Fibroblast of skin of left quadriceps (primary cell): Measurements from ENCODE around the gene DNAJC21.
"Not testable (repeated sequence)": the region's sequence is repeated elsewhere in the genome, so short reads cannot be mapped to it uniquely, and the experiment has no call there.

ENCODE experiments used
- DNase-seq, 2 experiments: peaks; one replicate each; pipeline ENCODE4 v3.0.0-alpha.2; 2013; ENCODE audit warnings: low read depth in 2 of 2

Gene DNAJC21

DNA sequence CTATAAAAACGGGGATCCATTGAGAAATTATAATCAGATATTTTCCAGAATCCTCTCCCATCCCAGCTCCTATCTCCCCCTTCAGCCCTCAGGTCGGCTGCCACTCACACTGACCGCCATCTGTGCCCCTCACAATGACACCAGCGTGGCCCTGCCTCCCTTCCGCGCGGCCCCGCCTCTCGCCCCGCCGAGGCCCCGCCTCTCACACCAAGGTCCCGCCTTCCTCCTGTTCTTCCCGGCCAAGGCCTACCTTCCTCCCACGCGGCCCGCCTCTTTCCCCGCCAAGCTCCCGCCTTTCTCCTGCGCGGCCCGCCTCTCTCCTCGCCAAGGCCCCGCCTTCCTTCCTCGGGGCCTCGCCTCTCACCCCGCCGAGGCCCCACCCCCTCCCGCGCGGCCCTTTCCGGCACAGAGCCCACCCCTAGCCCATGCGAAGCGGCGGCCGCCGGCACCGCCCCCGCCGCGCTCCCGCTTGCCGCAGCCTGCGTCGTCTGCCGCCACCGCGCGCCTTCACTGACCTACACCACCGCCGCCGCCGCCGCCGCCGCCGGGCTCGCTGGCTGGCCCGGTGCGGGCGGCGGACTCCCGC, at the start of gene DNAJC21:
Gene DNAJC21 (plus strand): TSS at position 426 of the 586 bp plus-strand sequence. CDS start 261 bp downstream, outside the sequence.
- peak; percentile 93 to 94 for DNase-seq

DNA sequence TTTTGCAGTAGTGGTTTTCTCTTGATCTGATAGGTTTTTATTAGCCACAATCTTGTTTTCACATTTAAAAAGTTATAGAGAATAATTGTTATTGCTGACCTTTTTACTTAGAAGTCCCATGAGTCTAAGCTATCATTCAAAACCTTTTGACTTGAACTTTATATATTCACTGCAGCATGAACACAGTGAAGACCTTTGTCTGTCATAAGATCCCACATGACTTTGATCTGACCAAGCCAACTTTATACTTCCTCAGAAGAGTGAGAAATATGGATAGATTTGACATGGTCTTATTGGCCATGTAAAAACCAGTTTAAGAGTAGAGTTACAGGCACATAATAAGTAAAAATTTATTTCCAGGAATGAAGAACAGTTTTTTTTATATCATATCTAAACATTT, 48.1 kb upstream of the DNAJC21 start:
- DNase-seq, result no peak

DNA sequence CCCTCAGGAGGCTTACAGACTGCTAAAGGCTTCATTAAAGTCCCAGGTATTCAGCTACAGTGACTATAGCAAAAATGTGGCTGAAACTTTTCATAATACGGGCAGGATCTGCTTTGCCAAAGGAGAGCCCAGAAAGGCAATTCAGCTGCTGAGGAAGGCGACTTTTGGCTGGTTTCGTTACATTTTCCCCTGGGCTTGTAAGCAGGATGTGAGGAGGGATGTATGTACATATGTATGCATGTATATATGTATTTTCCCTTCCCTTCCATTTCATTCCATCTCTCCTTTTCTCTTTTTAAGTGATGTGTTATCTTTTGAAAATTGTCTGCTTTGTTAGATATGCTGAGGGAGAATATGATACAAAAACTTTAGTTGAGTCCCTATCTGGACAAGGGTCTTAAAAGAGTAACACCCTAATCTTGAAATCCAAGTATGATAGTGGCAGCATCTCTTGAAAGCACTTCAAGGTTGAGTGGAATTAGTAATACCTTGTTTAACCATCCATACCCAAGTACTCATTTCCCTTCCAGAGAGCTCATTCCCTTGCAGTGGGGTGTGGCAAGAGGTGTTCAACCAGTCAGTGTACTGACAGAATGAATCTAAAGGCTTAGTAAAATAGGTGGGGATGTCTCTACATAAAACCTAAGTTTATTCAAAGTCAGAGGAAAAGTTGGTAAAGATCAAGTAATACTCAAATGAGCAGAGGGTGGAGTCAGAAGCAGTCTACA, 42.8 kb upstream of the DNAJC21 start:
- DNase-seq, result no peak

DNA sequence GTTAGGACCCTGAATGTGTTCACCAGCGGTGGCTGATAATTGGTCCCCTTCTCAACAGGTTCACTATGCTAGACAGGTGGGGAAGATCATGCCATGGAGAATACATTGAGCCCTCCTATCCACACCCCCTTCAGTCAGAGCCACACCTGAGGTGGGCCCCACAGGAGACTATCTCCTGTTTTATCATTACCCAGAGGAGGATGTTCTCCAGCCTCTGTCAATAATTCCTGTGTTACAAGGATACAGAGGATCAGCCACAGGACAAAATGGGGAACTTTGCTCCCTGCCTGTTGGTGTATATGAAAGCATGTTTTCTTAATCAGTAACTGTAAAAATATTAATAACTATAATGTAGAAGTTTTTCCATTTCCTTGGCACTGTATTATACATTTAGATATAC, 40.0 kb upstream of the DNAJC21 start:
- no peak for DNase-seq

DNA sequence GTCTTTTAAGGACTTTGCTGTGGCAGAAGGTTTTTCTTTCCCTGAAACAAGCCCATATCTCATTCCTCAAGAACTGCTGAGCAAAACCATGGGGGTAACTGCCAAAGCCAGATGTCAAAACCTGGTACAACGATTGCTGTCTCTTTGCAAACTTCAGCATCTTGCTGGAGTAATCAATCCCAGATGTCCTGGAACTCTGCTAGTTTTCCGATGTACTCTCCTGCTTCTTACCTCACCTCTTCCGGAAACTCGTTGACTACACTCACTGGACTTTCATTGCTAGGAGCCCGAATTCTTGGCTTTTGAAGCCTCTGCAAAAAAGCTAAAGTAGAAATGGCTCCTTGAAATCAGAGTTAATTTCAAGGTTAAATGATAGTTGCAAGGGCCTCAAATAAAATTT, 37.4 kb upstream of the DNAJC21 start:
- DNase-seq, result peak; percentile 95

DNA sequence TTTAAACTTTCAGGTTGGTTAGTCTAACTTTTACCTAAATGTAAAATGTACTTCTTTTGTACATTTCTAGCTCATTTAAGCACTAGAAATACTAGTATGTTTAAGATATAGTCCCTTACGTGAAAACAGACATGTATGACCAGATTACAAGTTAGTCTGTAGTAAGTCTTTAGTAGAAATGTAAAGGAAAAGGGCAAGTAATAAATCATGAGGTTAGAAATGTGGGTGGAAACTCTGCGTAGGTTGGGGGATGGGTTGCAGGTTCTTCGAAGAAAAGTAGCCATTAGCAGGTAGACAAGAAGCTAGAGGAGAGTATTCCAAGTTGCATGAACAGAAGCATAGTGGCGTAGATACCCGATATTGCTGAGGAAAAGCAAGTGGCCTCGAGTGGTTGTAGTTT, 36.9 kb upstream of the DNAJC21 start:
- no peak for DNase-seq

DNA sequence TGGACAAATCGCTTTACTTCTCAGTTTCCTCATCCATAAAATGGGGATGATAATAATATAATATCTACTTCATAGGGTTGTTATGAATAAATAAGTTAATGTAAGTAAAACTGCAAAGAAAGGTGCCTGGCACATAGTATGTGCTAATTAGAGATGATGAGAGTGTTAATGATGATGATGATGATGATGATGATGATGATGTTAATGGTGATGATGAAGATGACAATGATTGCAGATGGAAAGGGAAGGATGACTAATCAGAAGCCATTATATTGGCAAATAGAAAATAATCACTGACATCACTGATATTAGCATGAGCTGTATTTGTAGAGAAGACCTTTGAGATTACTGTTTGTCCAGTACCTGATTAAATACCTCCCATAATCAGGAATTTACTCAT, 34.6 kb upstream of the DNAJC21 start:
- DNase-seq, result no peak

DNA sequence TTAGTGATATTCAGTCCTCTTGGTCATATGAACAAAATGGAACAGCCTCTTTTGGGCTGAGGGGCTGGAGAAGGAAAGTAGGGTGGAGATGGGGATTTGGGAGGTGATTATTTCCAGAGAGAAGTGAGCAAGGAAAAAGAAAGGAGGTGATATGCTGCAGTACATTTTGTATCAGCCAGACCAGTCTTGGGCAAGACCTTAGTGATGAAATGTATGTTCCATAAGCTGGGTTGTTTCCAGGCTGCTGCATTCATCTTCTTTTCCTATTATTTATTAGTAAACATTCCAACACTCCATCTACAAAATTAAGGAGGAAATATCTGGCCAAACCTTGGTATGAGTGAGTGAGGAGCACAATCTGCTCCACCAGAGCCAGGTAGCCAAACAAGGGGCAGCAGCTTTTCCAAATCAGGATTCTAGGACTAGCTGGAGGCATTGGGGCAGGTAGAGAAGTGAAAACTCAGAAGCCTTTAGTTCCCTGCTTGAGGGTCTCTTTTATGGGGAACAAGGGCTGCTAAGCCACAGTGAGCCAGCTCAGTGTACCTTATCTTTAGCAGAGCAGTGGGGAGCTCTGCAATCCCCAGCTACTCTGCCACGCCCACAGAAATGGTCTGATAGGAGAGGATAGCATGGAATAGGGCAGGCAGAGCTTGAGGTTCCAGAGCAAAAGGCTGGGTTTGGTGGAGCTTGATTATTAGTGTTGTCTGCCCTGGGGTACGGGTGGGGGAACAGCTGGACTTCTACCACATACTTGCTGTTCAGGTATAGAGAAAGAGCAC, 33.5 kb upstream of the DNAJC21 start:
- DNase-seq, result no peak

DNA sequence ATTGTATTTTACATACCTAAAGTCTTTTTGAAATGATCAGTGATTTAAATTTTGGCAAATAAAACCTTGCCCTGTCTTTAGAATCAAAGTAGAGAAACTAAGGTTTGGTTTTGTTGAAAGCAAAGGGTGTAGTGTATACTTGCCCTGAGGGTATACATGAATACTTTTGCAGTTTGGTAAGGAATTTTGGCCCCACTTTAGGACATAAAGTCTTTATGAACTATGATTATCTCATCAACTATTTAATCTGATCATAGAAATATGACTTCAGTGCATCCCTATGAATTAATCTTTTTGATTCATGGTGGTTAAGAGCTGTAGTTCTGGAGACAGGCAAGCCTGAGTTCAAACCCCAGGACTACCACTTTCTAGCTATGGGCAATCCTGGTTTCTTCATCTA, 31.7 kb upstream of the DNAJC21 start:
- no peak for DNase-seq

DNA sequence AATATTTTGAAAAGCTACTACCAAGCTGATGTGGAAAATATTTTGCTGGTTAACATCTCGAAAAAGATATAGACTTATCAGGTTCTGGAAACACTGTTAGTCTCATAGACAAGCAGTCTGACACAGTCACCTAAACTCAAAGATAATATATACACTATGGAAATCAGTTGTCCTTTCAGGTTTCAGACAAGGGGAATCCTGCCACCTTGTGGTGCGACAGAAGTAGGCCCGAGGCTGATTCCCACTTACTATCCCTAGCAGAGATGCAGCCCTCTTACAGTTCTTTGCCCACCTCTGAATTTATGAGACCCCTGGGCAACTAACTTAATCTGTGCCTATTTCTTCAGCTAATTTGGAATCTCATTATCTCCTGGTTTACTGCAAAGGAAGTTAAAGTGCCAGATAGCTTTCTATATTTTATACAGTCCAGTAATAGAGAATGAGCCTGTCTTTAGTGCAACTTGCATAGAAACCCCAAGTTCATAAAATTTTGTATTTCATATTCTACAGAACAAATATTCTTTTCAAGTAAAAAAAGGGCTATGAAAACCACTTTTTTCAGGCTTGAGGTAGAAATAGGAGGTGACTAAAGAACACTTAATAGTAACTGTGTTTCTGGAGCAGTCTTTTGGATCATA, 31.0 kb upstream of the DNAJC21 start:
- peak; percentile 46 to 54 for DNase-seq

DNA sequence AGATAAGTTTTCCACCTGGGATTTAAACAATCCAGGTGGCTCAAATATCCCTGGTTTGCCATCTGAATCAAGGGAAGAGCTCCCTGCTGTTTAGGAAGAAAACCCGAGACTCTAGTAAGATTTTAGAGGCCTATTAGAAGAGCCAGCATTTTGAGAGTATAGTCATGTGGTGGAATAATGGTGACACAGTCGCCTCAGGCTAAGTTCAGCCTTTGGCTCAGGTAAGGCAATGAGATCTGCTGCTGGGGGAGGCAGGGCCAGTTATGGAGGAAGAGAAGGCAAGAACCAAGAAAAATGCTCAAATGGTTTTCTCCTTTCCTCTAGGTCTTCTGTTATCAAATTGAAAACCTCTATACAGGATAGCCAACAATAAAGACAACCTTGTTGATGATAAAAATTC, 30.3 kb upstream of the DNAJC21 start:
- no peak for DNase-seq

DNA sequence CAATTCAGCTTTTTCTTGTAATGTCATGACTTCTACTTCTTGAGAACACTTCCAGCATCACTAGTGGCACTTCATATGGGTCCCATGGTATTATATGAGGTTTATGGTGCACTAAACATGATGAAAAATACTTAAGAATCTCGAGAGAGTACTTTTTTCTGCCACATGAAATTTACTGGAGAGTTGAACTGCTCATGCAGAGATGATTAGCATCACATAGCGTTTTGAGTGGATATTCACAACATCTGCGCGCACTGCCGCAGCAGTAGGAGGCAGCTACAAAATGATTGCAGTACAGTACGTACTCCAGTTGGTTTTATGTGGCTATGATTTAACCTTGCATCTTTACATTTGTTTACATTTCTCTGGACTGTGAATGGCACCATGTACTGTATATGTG, 28.7 kb upstream of the DNAJC21 start:
- no peak for DNase-seq

DNA sequence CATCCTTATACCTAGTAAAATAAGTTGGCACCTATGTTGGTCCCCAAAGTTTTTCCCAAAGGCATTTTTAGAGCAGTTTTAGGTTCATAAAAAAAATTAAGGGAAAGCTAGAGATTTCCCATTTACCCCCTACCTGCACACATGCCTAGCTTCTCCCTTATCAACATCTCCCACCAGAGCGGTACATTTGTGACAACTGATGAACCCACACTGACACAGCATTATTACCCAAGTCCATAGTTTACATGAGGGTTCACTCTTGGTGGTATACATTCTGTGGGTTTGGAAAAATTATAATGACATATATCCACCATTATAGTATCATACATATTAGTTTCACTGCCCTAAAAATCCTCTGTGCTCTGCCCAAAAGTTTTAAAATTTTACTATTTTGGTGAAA, 26.1 kb upstream of the DNAJC21 start:
- no peak for DNase-seq

DNA sequence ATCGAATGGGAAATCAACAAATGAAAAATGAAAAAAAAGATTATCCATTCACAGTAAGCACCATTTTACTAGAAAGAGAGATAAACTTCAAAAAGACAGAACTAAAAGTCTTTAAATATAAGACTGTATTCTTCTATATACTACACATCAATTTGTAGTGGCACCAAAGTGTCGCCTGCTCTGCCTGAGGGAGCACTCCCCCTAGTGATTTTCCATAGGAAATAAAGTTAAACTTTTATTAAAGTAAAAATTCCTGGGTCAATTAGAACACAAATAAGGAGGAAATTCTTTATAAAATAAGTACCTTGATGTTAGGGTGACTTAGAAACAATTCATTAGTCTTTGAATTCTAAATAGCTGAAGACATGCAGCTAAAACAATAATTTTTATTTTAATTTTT, 23.8 kb upstream of the DNAJC21 start:
- DNase-seq, result no peak

DNA sequence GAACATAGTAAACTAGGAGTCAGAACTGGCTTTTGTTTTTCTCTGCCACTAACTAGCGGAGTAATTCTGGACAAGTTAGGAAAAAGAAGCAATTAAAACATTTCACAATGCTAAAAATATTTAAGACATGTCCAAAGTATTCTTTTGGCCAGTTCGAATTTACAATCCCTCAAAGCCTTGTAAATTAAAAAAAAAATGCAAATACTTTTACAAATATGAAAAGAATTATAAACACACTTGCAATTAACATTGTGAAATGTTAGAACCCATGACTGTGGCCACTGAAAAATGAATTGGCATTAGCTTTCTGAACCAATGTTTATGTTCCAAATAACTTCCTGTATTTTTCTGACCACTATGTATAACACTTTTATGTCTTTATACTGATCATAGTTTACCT, 16.3 kb upstream of the DNAJC21 start:
- DNase-seq, result no peak

DNA sequence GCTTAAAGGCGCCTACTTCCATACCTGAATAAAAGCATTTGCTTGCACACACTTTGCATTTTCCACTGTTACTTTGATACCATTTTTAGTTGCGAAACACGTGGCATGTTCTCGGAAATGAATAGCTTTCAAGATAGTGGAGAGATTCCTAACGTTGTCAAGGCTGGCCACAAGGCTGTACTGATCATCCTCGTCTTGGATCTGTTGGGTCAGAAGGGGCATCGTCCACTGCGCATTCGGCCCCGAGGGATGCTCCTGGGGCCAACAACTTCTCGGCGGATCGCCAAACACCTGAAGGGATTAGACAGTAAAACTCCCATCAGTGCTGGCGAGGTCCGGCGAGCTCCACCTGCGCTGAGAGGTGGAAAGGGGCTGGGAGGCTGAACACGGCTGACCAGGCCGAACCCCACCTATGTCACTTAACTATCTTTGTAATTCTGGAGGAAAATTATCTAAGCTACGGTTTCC, 14.7 kb upstream of the DNAJC21 start:
- DNase-seq, result no peak

DNA sequence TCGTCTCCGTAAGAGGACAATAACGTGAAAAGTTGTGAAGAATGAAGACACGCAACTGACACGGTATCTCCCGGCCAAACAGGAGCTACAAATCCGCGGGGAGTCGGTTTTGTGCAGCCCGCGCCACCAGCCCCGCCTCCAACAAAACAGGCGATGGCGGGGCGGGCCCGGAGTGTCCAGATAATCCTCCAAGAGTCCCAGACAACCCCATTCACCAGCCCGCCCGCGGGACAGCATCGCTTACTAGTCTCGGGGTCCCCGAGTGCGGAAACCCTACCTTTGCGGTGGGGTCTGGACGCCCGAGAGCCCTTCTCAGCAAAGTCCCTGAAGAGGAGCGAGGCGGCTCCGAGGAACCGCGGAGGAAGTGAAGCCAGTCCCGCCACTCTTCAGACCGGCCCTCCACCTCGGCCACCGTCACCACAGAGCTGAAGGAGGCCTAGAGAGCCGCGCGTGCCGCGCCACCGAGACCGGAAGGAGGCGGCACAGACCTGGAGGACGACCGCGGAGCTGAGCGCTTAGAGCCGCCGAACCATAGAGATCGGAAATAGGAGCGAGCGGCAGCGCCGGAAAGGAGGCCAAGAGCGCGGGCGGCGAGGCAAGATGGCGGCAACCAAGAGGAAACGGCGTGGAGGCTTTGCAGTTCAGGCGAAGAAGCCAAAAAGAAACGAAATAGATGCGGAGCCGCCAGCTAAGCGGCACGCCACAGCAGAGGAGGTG, 14.1 kb upstream of the DNAJC21 start, which contains the start of the genes BRIX1 and RAD1:
Gene BRIX1 (plus strand): TSS at position 573 of the 717 bp plus-strand sequence. CDS start 28 bp downstream, at position 601.
Gene RAD1 (minus strand): TSS at position 366 of the 717 bp plus-strand sequence. CDS start 612 bp downstream, outside the sequence.
- peak; percentile 91 for DNase-seq

DNA sequence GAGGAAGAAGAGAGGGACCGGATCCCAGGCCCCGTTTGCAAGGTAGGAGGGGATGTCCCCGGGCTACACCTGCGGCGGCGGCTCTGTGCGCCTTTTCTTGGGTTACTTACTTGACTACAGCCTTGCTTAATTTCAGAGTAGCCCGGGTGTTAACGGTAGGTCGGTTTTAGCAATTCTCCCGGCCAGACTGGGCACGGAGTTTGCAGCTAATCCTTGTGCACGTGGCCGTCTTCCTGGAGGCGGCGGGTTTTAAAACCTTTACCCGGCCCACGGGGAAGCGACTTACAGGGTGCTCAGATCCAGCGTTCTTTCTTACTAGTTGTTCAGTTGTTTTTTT, 13.5 kb upstream of the DNAJC21 start:
- no peak for DNase-seq

DNA sequence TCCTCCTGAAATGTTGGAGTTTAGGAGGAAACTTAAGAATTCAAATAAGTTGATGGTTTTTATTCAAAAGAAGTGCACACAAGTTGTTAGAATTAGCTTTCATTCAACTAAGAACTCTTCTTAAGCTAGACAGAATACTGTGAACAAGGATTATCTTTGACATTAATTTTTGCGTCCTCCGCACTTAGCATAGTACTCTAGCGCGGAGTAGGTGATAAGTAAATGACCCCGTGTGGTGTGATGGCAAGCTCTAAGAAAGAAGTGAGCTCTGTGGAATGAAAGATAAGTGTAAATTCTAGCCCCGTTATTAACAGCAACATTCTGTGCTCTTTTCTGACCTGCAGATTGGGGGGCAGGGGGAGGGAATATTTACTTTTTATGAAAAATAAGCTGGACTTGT, 12.8 kb upstream of the DNAJC21 start:
- no peak for DNase-seq

DNA sequence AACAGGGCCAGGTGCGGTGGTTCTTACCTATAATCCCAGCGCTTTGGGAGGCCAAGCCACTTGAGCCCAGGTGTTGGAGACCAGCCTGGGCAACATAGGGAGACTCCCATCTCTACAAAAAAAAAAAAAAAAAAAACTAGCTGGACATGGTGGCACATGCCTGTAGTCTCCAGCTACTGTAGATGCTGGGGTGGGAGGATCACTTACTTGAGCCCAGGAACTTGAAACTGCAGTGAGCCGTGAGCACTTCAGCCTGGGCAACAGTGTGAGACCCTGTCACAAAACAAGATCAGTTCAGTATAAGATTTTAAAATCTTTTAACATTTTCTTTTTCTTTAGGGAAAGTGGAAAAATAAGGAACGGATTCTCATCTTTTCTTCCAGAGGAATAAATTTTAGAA, 11.3 kb upstream of the DNAJC21 start:
- no peak for DNase-seq

DNA sequence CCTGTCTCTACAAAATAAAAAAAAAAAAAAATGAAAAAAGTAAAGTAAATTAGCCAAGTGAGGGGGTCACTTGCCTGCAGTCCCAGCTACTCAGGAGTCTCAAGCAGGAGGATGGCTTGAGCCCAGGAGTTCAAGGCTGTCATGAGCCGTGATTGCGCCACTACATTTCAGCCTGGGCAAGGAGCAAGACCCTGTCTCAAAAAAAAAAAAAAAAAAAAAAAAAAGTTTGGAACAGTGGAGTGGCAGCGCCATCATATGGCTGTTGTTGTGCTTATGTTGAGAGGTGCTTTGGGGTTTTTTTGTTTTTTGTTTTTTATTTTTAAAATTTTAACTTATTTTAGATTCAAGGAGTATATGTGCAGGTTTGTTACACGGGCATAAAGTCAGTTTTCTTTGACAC, 10.3 kb upstream of the DNAJC21 start:
- no peak for DNase-seq

DNA sequence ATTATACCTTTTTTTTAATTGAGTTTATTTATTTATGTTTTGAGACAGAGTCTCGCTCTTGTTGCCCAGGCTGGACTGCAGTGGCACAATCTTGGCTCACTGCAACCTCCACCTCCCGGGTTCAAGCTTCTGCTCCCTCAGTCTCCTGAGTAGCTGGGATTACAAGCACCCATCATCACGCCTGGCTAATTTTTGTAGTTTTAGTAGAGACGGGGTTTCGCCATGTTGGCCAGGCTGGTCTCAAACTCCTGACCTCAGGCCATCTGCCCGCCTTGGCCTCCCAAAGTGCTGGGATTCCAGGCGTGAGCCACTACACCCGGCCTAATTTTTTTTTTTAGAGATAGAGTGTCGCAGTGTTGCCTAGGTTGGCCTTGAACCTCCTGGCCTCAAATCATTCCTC, 6.1 kb upstream of the DNAJC21 start:
- DNase-seq, result not testable (repeated sequence)
